HL-60 (cell line): Measurements from ENCODE around the gene MRM1.

ENCODE experiments used
- CTCF ChIP-seq: IDR thresholded peaks from one replicate; pipeline ENCODE4 v1.5.1; 2011; ENCODE audit warnings: low read length, control low read depth, inconsistent platforms; ENCODE audit not compliant: insufficient read depth
- GABPA ChIP-seq: IDR thresholded peaks from 2 replicates; pipeline ENCODE4 v1.6.1; 2012; ENCODE audit warnings: low read depth
- POLR2AphosphoS5 ChIP-seq: IDR thresholded peaks from 2 replicates; pipeline ENCODE4 v1.6.1; 2012; ENCODE audit warnings: low read depth
- REST ChIP-seq: IDR thresholded peaks from 2 replicates; pipeline ENCODE4 v1.6.1; 2012; ENCODE audit warnings: low read depth; ENCODE audit not compliant: insufficient replicate concordance

- TF ChIP-seq REST (no peak), POLR2AphosphoS5 (no peak), CTCF (no peak), GABPA (no peak)
These were observed 22.7 kb upstream of the MRM1 start for GRCh38 chr17:36578671-36579070.
